GM19324 (cell line): ENCODE results near the gene ENPEP.
"Not testable (repeated sequence)": the region's sequence is repeated elsewhere in the genome, so short reads cannot be mapped to it uniquely, and the experiment has no call there.

ENCODE experiments used
- ATAC-seq: cut with Tn5 transposase; IDR thresholded peaks from one replicate; pipeline ENCODE4 v1.9.1; 2021; ENCODE audit warnings: mild to moderate bottlenecking, moderate library complexity; ENCODE audit not compliant: unreplicated experiment, low FRiP score

ENPEP gene

DNA sequence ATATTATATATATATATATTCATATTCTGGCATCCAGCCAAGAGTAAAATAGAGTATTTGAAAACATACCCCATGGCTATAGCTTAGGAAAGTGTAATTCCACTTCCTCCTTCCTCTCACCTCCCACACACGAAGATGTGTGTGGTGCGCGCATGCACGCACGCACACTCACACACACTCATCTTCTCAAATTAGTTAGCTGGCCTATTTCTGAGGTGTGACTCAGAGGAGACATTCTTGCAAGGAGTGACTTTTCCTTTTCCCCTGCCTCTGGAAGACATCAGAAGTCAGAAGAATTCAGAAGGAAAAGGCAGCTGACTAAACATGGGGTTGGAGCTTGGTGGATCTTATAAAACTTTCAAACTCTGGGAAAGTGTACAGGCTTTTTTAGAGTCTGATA, 8.8 kb downstream of the ENPEP start:
- ATAC-seq = no peak

DNA sequence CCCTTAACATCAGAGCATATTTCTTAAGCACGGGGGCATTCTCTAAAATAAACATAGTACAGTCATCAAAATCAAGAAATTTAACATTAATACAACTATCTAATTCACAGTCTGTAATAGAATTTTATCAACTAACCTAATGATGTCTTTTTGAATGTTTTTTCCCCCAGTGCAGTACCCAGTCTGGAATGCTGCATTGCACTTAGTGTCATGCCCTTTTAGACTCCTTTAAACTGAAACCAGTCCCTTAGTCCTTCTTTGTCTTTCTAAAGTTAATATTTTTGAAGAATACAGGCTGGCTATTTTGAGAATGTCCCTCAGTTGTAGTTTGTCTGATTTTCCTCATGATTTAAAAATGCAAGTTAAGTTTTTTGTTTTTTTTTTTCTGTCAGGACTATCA, 9.5 kb downstream of the ENPEP start:
- ATAC-seq = no peak

DNA sequence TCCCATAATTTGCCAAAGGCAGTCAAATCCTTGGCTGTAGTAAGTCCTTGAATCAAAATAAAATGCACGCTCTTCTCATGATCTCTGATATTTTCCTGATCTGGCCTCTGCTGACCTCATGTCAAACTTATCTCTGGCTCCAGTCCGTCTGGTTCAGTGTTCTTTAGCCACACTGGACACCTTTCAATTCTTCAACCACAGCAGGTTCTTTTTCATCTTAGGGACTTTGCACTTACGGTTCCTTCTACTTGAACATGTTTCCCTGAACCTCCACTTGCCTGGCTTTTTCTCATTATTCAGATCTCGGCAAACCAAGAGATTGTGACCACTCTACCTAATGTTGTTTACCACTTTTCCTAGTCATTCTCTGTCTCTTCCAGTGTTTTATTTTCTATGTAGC, 10.3 kb downstream of the ENPEP start:
- ATAC-seq = no peak

DNA sequence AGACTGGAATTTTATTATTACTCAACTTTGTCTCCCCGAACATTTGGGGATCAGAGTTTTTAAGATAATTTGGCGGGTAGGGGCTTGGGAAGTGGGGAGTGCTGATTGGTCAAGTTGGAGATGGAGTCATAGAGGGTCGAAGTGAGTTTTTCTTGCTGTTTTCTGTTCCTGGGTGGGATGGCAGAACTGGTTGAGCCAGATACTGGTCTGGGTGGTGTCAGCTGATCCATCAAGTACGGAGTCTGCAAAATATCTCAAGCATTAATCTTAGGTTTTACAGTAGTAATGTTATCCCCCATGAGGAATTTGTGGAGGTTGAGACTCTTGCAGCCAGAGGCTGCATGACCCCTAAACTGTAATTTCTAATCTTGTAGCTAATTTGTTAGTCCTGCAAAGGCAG, 10.9 kb downstream of the ENPEP start:
- ATAC-seq = not testable (repeated sequence)

DNA sequence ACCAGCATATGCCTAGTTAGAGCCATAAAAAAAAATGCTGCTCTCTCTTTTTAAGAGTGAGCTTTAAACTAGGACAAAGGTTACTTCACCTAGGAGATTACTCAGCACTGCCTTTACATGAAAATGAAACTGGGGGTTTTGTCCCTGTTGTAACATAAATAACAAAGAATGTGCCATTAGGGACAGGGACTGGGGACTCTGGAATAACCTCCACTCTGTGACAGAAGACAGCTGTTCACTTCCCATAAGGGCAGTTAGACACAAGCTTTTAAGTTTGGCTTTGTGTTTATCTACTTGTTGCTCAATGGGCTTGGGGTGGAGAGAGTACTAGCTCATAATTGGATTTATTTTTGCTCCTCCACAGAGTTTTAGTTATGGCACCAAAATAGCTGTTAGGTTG, 11.9 kb downstream of the ENPEP start:
- ATAC-seq = no peak

DNA sequence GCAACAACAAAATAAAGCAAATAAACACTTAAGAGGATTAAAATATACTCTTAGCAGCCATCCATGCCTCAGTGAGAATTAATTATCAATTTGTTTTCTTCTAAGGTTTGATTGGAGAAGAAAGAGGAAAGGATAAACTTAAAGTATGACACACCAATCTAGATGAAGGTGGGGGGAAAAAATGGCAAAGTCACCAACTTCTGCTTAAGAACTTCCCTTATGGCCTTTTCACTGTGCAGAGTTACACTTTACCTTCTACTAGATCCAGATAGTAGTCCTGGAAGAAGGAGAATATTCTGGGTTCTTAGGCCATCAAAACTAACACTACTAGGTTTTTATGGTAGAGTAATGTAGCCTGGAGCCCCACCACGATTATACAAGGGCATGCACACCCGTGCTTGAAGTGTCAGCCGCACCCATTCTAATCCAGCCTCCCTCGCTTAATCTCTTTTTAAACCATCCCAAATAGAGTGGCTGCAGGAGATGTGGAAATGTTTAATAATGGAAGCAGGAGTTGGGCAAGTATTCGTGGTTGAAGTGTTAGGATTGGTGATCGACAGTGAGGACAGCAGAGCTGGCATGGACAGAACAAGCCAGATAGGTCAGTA, 14.1 kb downstream of the ENPEP start:
- no peak for ATAC-seq

DNA sequence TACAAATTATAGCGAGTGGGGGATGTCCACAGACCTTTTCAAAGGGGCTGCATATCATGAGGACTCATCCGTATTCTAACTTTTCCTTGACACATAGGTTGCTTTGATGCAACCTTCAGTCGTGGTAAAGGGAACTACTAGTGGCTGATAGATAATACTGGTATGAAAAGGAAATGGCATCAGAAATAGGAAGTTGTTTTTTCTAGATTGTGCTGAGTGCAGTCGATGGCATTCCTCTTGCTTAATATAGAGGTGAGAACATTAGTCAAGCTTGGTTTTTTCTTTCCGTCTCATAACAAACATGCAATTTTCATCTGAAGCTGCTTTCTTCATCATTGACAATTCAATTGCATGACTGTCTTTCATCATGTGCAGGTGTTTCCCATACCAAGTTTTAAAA, 16.6 kb downstream of the ENPEP start:
- peak; percentile 67 for ATAC-seq

DNA sequence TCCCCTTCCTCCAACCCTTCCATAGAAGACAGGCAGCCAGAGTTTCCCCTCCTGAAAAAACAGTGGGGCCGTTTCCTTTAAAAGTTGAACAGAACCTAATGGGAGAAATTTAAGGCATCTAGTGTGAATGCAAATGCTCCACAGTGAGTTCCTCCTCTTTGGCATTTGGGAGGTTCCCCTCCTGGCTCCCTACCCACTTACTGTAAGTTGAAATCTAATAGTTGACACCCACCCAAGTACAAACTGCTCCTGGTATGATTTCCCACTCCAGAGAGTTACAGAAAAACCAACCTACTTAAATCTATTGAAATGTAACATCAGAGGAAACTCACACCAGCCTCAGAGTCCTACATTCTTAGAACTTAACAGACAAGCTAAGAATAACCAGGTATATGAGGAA, 17.6 kb downstream of the ENPEP start:
- no peak for ATAC-seq

DNA sequence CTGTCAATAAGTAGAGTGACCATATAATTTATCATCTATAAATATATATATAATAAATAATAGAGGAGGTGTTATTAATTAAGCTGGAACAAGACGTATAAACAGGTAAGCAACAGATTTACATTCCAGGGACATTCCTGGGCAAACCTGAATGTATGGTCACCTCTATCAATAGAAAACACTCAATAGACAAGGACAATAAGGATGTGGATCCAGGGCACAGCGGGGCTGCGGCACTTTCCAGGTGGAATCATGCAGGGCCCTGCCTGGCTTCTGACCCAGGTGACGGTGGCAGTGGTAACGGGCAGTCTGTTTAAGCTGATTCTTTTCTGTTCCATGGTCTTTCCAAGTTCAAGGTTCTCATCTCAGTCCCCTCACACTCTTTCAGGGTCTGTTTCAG, 22.5 kb downstream of the ENPEP start:
- no peak for ATAC-seq

DNA sequence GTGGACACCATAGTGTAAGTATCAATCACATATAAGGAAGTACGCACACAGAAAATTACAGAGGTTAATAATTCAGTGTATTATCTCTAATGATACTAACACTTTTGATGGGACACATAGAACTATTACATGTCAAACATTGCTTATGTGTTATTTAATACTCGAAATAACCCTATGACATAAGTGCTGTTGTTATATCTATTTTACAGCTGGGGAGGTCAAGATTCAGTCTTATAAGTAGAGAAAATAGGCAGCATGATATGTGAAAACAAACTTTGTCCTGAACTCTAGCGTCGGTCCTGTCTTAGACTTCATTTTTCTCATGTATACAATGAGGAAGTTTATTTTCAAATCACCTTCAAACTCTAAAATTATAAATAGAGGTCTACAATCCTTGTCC, 23.2 kb downstream of the ENPEP start:
- no peak for ATAC-seq

DNA sequence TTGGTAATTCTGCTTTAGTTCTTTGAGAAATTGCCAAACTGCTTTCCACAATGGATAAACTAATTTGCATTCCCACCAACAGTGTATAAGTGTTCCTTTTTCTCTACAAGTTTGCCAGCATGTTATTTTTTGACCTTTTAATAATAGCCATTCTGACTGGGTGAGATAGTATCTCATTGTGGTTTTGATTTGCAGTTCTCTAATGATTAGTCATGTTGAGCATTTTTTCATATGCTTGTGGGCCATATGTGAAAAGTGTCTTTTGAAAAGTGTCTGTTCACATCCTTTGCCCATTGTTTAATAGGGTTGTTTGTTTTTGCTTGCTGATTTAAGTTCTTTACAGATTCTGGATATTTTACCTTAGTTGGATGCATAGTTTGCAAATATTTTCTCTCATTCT, 25.9 kb downstream of the ENPEP start:
- no peak for ATAC-seq

DNA sequence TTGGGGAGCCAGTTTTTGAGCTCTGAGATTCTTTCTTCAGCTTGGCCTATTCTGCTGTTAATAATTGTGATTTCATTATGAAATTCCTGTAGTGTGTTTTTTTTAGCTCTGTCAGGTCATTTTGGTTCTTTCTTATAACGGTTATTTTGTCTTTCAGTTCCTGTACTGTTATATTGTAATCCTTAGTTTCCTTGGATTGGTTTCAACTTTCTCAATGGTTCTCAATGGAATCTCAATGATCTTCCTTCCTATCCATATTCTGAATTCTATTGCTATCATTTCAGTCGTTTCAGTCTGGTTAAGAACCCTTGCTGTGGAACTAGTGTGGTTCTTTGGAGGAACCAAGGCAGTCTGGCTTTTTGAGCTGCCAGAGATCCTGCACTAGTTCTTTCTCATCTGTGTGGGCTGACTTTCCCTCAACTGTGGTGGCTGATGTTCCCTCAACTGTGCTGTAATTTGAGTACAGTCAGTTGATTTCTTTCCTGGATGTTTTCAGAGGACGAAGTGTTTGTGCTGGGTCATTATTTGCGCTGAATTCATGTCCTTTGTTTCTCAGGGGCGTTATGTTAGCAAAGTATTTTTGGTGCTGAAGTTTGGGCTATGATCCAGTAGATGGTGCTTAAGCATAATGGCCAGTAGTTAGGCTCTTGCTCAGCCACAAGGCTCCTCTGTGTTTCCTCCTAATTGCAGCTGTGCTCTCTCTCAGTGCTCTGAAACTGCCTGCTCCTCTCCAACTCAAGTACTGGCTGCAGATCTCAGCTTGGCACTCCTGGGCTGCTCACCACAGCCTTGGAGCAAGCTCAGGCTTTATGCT, 27.5 kb downstream of the ENPEP start:
- no peak for ATAC-seq

DNA sequence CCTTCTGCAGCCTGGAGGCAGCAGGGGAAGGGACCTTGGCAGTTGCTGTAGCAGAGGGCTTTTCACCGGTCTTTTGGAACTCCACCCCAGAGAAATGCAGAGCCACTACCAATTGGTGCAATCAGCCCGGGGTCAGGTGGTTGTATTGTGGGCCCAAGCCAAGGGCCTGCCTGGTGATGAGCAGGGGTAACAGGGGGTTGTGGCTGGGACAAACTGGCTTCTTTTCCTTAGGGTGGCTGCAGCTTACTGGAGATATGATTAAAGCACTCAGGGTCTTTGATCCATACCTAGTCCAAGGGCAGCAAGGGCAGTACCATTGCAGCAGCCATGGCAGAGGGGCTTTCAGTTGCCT, 28.1 kb downstream of the ENPEP start:
- ATAC-seq = no peak

DNA sequence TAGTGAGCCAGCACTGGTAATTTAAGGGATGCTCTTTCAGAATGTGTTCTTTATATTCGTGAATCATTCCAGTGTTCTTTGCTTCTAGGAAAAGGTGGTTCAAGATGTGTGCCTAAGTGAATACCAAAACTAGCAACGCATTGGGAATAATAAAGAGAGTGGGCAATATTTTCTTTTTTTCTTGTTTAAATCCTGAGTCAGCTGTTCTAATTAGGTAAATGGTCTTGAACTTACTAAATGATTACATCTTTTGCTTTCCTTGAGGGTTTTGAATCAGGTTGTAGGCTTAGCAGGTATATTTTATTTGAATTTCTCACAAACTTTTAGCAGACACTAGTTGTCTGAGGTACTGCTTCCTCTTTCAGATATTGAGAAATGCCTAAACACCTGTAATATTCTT, 29.5 kb downstream of the ENPEP start:
- ATAC-seq = no peak

DNA sequence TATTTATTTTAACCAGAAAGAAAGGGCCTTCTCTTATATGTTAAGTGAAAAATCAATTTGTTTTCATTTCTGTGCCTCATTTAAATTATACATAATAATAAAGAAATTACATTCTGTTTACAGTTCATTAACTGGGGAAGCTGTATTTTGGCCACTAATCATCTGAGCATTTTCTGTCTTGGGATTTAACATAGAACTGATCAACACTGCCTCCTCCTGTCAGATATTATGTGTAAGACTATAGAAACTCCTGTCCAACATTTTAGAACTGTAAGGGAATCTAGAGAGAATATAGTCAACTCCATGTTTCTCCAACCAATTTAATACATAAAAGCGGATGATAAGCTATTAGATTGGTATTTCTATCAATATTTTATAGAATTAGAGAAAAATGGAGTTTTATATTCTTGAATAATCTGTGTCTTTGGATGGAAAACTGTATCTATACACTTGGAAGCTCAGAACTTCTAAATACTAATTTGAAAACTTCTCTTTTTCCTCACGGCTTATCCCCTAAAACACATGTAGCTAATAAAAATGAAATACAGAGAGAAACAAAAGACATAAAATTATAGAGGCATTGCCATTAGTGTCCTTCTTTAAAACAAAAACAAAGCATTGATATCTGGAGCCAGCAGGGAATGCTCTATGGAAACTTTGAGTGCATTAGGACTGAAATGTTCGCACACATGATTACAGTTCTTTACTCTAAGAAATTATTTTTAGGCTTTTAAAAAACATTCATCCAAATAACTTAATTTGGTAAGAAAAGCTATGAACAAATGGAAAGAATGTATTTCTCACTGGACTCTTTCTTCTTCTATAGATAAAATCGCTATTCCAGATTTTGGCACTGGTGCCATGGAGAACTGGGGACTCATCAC, 33.1 kb downstream of the ENPEP start:
- no peak for ATAC-seq

DNA sequence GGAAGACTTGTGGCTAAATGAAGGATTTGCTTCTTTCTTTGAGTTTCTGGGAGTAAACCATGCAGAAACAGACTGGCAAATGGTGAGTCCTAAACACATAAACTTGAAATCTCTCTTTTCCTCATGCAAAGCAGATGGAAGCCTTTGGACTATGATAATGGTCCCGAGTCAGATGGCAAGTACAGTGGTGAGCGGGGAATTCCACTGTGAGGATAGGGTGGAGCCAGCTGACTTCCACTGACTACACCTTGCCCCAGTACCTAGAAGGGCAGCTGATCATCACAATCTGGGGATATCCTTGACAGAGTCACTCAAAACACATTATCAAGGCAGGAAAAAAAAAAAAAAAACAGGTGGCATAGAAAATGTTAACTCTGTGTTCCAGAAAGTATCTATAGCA, 34.3 kb downstream of the ENPEP start:
- no peak for ATAC-seq

DNA sequence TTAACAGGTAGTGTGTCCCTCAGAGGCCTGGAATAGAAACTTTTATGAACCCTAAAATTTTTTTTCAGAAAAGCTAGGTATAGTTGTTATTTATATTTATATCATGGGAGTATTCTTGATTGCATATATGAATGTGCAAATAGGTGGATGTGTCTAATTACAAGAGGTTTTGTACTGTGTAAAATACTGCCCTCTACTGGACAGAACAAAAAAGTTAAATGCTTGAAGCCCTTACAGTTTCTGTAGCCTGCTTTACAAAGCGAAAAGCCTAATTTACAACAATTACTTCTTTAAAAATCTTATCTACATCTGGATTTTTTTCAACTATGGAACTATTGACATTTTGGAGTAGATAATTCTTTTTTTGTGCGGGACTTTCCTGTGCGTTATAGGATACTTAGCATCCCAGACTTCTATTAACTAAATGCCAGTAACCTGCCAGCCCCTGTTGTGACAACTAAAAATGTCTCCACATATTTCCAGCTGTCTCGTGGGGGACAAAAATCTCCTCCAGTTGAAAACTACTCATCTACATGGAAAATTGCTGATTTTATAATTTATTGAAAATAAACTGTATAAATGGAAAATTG, 35.1 kb downstream of the ENPEP start:
- no peak for ATAC-seq

DNA sequence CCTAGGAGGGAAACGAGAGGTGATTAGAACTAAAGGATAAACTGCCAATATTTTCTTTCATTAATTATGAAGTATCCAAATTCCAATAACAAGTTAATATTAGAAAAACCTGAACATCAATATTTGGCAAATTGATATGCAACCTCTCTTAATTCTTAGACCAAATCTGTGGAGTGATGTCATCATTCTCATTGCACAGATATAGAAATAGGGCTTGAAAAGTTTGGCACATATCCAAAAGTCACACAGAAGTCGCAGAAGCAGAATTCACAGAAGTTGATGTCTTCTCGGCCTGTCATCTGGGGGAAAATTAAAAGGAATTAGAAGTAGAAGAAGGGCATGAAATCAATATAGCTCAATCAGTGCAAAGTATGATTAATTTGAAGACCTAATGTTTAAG, 36.9 kb downstream of the ENPEP start:
- no peak for ATAC-seq

DNA sequence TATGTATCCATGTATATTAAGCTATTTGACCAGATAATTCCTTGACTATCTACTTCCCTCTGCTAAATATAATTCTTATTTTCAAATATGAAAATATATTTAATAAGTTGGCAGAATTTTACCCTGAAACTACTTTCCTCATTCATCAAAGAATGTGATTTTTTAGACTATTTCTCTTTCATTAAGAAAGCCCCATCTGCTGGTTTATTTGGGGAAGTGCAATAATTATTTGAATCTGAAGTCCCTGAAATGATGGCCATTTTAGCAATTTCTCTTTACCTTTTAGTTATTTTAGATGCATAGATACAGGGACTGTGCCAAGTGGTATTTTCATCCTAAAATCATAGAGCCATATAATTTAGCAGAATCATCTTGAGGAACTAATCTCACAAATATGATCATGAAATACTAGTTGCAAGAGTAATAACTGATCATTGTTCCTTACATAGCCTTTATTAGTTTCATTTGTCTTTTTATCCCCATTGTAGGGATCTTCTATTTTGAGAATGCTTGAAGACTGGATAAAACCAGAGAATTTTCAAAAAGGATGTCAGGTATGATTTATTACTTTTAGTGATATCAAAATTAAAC, 39.0 kb downstream of the ENPEP start:
- no peak for ATAC-seq

DNA sequence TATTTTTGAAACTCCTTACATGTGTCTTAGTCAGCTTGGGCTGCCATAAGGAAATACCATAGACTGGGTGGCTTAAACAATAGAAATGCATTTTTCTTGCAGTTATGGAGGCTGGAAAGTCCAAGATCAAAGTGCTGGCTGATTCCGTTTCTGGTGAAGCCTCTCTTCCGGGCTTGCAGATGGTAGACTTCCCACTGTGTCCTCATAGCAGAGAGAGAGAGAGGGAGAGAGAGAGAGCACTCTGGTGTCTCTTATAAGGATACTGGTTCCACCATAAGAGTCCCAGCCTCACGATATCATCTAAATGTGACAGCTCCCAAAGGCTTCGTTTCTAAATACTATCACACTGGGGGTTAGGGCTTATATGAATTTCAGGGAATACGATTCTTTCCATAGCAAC, 39.7 kb downstream of the ENPEP start:
- ATAC-seq = peak; percentile 11
